PFSK-1 (cell line): ENCODE results near the gene CHID1.

Source experiments
- FOXP2 ChIP-seq: optimal IDR thresholded peaks from 2 replicates; pipeline ENCODE3; 2011; ENCODE audit warnings: borderline replicate concordance, control low read depth, inconsistent platforms; ENCODE audit not compliant: insufficient read depth; ENCODE audit errors: extremely low read length, extremely low read depth
- POLR2AphosphoS5 ChIP-seq: IDR thresholded peaks from 2 replicates; pipeline ENCODE4 v1.6.1; 2012; ENCODE audit warnings: low read depth, mild to moderate bottlenecking, control low read depth, low read length, moderate library complexity
- REST ChIP-seq, 2 experiments: IDR thresholded peaks; 2 replicates each; pipeline versions ENCODE4 v1.6.1 to v1.8.0; 2011 to 2012; ENCODE audit warnings: low read depth in 2 of 2, low read length in 2 of 2, control low read depth in 1 of 2, inconsistent platforms in 1 of 2, mild to moderate bottlenecking in 1 of 2, moderate library complexity in 1 of 2; ENCODE audit not compliant: insufficient read depth in 1 of 2
- SIN3A ChIP-seq: IDR thresholded peaks from 2 replicates; pipeline ENCODE4 v1.6.1; 2012; ENCODE audit warnings: mild to moderate bottlenecking, low read length, moderate library complexity, borderline replicate concordance; ENCODE audit not compliant: insufficient read depth
- TAF1 ChIP-seq: IDR thresholded peaks from 2 replicates; pipeline ENCODE4 v1.6.1; 2012; ENCODE audit warnings: low read length, control low read depth, borderline replicate concordance; ENCODE audit not compliant: insufficient read depth

- TF ChIP-seq REST (IDR thresholded peaks at IDR 0.05; ENCODE audit: insufficient read depth in 1 of 2, low read depth in 2 of 2, low read length in 2 of 2), result no peak
- TF ChIP-seq TAF1, result no peak
- TF ChIP-seq POLR2AphosphoS5, result no peak
- TF ChIP-seq SIN3A, result no peak
- no peak for TF ChIP-seq FOXP2
Measured at GRCh38 chr11:914204-914603, 3.6 kb upstream of the CHID1 start.
